H1 (cell line): ENCODE measurements around the gene DYNC1I1. TPM values are rescaled to one million over a fixed set of nuclear protein-coding genes. Genes with fewer than 3 reads are reported as not detected.

Source experiments
- CTCF ChIA-PET: fragments of 300-600 bp; sonication (Branson Sonifier 250); formaldehyde crosslinking; loops from one replicate; lab custom pipeline; 2021; ENCODE audit not compliant: partially characterized antibody; lab: Charles Lee
- POLR2A ChIA-PET: fragments of 300-600 bp; sonication (Branson Sonifier 250); formaldehyde crosslinking; loops from one replicate; lab custom pipeline; 2021; ENCODE audit warnings: inconsistent platforms; ENCODE audit not compliant: partially characterized antibody; lab: Charles Lee
- DNase-seq, 2 experiments: peaks; one replicate each; pipeline versions ENCODE4 v3.0.0 to v3.0.0-alpha.2; 2010 to 2022; ENCODE audit warnings: low spot score in 2 of 2, low read depth in 1 of 2, mixed read lengths in 1 of 2
- FAIRE-seq: peaks from 2 replicates; lab custom pipeline; 2011; peaks lifted over from hg19 to GRCh38; lab: Jason Lieb, UNC
- H2AFZ ChIP-seq: 2 replicates; pipeline ENCODE4 v1.8.1; 2012; ENCODE audit warnings: low read length, inconsistent platforms
- H2AK5ac ChIP-seq: 2 replicates; pipeline ENCODE4 v1.6.1; 2013; ENCODE audit warnings: low read depth, low read length
- H2BK120ac ChIP-seq: replicated peaks from 2 replicates; pipeline ENCODE3; 2013; ENCODE audit warnings: low read depth, low read length, inconsistent platforms
- H2BK12ac ChIP-seq: 2 replicates; pipeline ENCODE4 v1.6.1; 2013; ENCODE audit warnings: low read depth, low read length
- H2BK15ac ChIP-seq: 2 replicates; pipeline ENCODE4 v1.6.1; 2013; ENCODE audit warnings: low read length
- H2BK20ac ChIP-seq: 2 replicates; pipeline ENCODE4 v1.6.1; 2013; ENCODE audit warnings: low read length
- H2BK5ac ChIP-seq: 2 replicates; pipeline ENCODE4 v1.6.1; 2013; ENCODE audit warnings: low read depth, low read length
- H3K14ac ChIP-seq: 2 replicates; pipeline ENCODE4 v1.6.1; 2013; ENCODE audit warnings: inconsistent platforms; ENCODE audit not compliant: insufficient read length
- H3K18ac ChIP-seq: 2 replicates; pipeline ENCODE4 v1.6.1; 2013; ENCODE audit warnings: low read length; ENCODE audit errors: extremely low read depth
- H3K23ac ChIP-seq: 2 replicates; pipeline ENCODE4 v1.6.1; 2013; ENCODE audit warnings: inconsistent platforms; ENCODE audit not compliant: insufficient read length
- H3K23me2 ChIP-seq: 2 replicates; pipeline ENCODE4 v1.6.1; 2013; ENCODE audit warnings: low read depth, low read length
- H3K27ac ChIP-seq: 2 replicates; pipeline ENCODE4 v1.6.1; 2011; ENCODE audit warnings: low read depth, low read length, inconsistent platforms
- H3K27me3 ChIP-seq, 4 experiments: replicated peaks in 1 of 4; 1 replicate in 1 of 4; 2 replicates in 3 of 4; pipeline versions ENCODE4 v1.6.1 to v1.8.1; 2011 to 2013; ENCODE audit warnings: low read length in 3 of 4, mild to moderate bottlenecking in 3 of 4, inconsistent platforms in 2 of 4, mixed read lengths in 2 of 4, moderate library complexity in 1 of 4; ENCODE audit not compliant: control insufficient read depth in 3 of 4, insufficient read depth in 3 of 4; ENCODE audit errors: extremely low read depth in 1 of 4
- H3K36me3 ChIP-seq, 4 experiments: 2 replicates each; pipeline versions ENCODE4 v1.6.1 to v1.8.1; 2011 to 2013; ENCODE audit warnings: mild to moderate bottlenecking in 4 of 4, low read length in 3 of 4, moderate library complexity in 2 of 4, control low read depth in 1 of 4, inconsistent platforms in 1 of 4; ENCODE audit not compliant: insufficient read depth in 4 of 4, control insufficient read depth in 2 of 4
- H3K4ac ChIP-seq: replicated peaks from 2 replicates; pipeline ENCODE3; 2013; ENCODE audit warnings: low read length, low read depth, mixed read lengths, inconsistent platforms; ENCODE audit not compliant: insufficient read length
- H3K4me1 ChIP-seq, 4 experiments: replicated peaks in 1 of 4; 1 replicate in 1 of 4; 2 replicates in 3 of 4; pipeline versions ENCODE4 v1.6.1 to v1.8.1; 2011 to 2013; ENCODE audit warnings: low read length in 3 of 4, inconsistent platforms in 2 of 4, mixed read lengths in 1 of 4; ENCODE audit not compliant: insufficient read depth in 4 of 4, control insufficient read depth in 3 of 4
- H3K4me2 ChIP-seq, 2 experiments: 2 replicates each; pipeline versions ENCODE4 v1.6.1 to v1.8.1; 2011 to 2013; ENCODE audit warnings: low read depth in 2 of 2, low read length in 2 of 2, control low read depth in 1 of 2, inconsistent platforms in 1 of 2, mild to moderate bottlenecking in 1 of 2; ENCODE audit not compliant: insufficient read depth in 1 of 2
- H3K4me3 ChIP-seq, 4 experiments: fragments of 200-600, 300-600 bp in 1 of 4; sonication (generic), shearing (Covaris generic), sonication (Bioruptor Twin) in 1 of 4; 2 replicates each; pipeline versions ENCODE4 v1.5.1 to v1.8.1; 2011 to 2016; ENCODE audit warnings: low read length in 4 of 4, low read depth in 3 of 4, control low read depth in 2 of 4, inconsistent platforms in 2 of 4, mild to moderate bottlenecking in 2 of 4, mixed read lengths in 1 of 4, moderate library complexity in 1 of 4; ENCODE audit not compliant: insufficient read depth in 2 of 4; ENCODE audit errors: extremely low read depth in 1 of 4
- H3K56ac ChIP-seq: replicated peaks from 2 replicates; pipeline ENCODE3; 2013; ENCODE audit warnings: low read depth, mild to moderate bottlenecking, mixed read lengths, low read length, inconsistent platforms; ENCODE audit not compliant: insufficient read length
- H3K79me1 ChIP-seq: 2 replicates; pipeline ENCODE4 v1.6.1; 2013; ENCODE audit warnings: low read depth, low read length, control low read depth
- H3K79me2 ChIP-seq, 2 experiments: 2 replicates each; pipeline versions ENCODE4 v1.6.1 to v1.8.1; 2012 to 2013; ENCODE audit warnings: low read length in 2 of 2, mild to moderate bottlenecking in 2 of 2, inconsistent platforms in 1 of 2; ENCODE audit not compliant: insufficient read depth in 2 of 2, control insufficient read depth in 1 of 2
- H3K9ac ChIP-seq, 4 experiments: replicated peaks in 1 of 4; 1 replicate in 1 of 4; 2 replicates in 3 of 4; pipeline versions ENCODE4 v1.6.1 to v1.8.1; 2011 to 2013; ENCODE audit warnings: low read depth in 3 of 4, low read length in 3 of 4, control low read depth in 2 of 4, mild to moderate bottlenecking in 2 of 4, moderate library complexity in 2 of 4, inconsistent platforms in 1 of 4; ENCODE audit errors: extremely low read depth in 1 of 4
- H3K9me3 ChIP-seq, 2 experiments: 2 replicates each; pipeline versions ENCODE4 v1.6.1 to v1.8.1; 2012 to 2013; ENCODE audit warnings: mild to moderate bottlenecking in 2 of 2, moderate library complexity in 2 of 2, control low read depth in 1 of 2, inconsistent platforms in 1 of 2, low read depth in 1 of 2, low read length in 1 of 2, mixed read lengths in 1 of 2; ENCODE audit not compliant: insufficient read depth in 2 of 2
- H4K20me1 ChIP-seq, 2 experiments: replicated peaks in 1 of 2; 2 replicates each; pipeline versions ENCODE3 to v1.8.1; 2011 to 2013; ENCODE audit warnings: inconsistent platforms in 2 of 2, low read length in 2 of 2, mild to moderate bottlenecking in 1 of 2; ENCODE audit not compliant: insufficient read depth in 2 of 2, control insufficient read depth in 1 of 2
- H4K5ac ChIP-seq: 2 replicates; pipeline ENCODE4 v1.6.1; 2013; ENCODE audit warnings: low read length, low read depth, mixed read lengths, inconsistent platforms; ENCODE audit not compliant: insufficient read length
- H4K8ac ChIP-seq: 2 replicates; pipeline ENCODE4 v1.8.0; 2013; ENCODE audit warnings: mild to moderate bottlenecking, moderate library complexity, low read length, inconsistent platforms; ENCODE audit not compliant: insufficient read depth; ENCODE audit errors: extremely low read depth
- H4K91ac ChIP-seq: replicated peaks from 2 replicates; pipeline ENCODE3; 2013; ENCODE audit warnings: low read length, mixed read lengths, inconsistent platforms; ENCODE audit not compliant: insufficient read length
- ASH2L ChIP-seq: fragments of 200-600, 300-600 bp; sonication (generic); IDR thresholded peaks from one replicate; pipeline ENCODE4 v1.7.1; 2017; ENCODE audit warnings: low read length
- CHD1 ChIP-seq: IDR thresholded peaks from 2 replicates; pipeline ENCODE4 v1.6.1; 2012; ENCODE audit warnings: low read depth, low read length, improper control_type of control experiment
- CHD2 ChIP-seq: IDR thresholded peaks from 2 replicates; pipeline ENCODE4 v1.6.1; 2012; ENCODE audit warnings: low read length, improper control_type of control experiment
- CTBP2 ChIP-seq: IDR thresholded peaks from 2 replicates; pipeline ENCODE4 v1.7.0; 2011; ENCODE audit warnings: borderline replicate concordance, mild to moderate bottlenecking, moderate library complexity, mixed read lengths, low read length; ENCODE audit not compliant: insufficient read depth, insufficient read length
- HDAC2 ChIP-seq, 2 experiments: fragments of 300-600 bp in 1 of 2; sonication (generic) in 1 of 2; IDR thresholded peaks; 2 replicates each; pipeline ENCODE4 v1.6.1; 2011 to 2012; ENCODE audit warnings: low read depth in 2 of 2, low read length in 2 of 2, mild to moderate bottlenecking in 2 of 2, moderate library complexity in 2 of 2, borderline replicate concordance in 1 of 2, inconsistent platforms in 1 of 2
- POU5F1 ChIP-seq: IDR thresholded peaks from 2 replicates; pipeline ENCODE4 v1.6.1; 2011; ENCODE audit warnings: low read depth, mild to moderate bottlenecking, low read length, moderate library complexity
- RAD21 ChIP-seq, 2 experiments: IDR thresholded peaks in 1 of 2; conservative IDR thresholded peaks in 1 of 2; 2 replicates each; pipeline ENCODE4 v1.6.1; 2011; ENCODE audit warnings: low read depth in 2 of 2, low read length in 2 of 2, improper control_type of control experiment in 1 of 2, inconsistent platforms in 1 of 2, mild to moderate bottlenecking in 1 of 2, moderate library complexity in 1 of 2
- RXRA ChIP-seq: IDR thresholded peaks from 2 replicates; pipeline ENCODE4 v1.6.1; 2011; ENCODE audit warnings: low read depth, mild to moderate bottlenecking, low read length, moderate library complexity; ENCODE audit not compliant: insufficient read depth
- ZNF274 ChIP-seq: IDR thresholded peaks from 2 replicates; pipeline ENCODE4 v1.7.0; 2012; ENCODE audit warnings: low read length, borderline replicate concordance; ENCODE audit errors: extremely low read depth
- WGBS, 2 experiments: shearing (Covaris generic) in 1 of 2; methylation state at CpG; one replicate each; pipeline versions ENCODE4 v1.1.6 to v1.1.7; 2013 to 2015; ENCODE audit warnings: low lambda C conversion rate in 2 of 2, mixed read lengths in 2 of 2, inconsistent platforms in 1 of 2, low coverage in 1 of 2, missing lambda C conversion rate in 1 of 2; ENCODE audit not compliant: insufficient replicate concordance in 2 of 2, insufficient coverage in 1 of 2, insufficient read length in 1 of 2; ENCODE audit errors: extremely low coverage in 1 of 2, missing lambda C conversion rate in 1 of 2; 5-methylcytosine and 5-hydroxymethylcytosine counted together
- polyA plus RNA-seq, 7 experiments: library from polyadenylated mRNA; depleted of rRNA in 3 of 7; stranded (reverse) in 5 of 7; unstranded in 2 of 7; fragments of >200 nt in 5 of 7; fragments of 200-250 nt in 2 of 7; gene quantifications; 1 replicate in 5 of 7; 2 replicates in 1 of 7; 4 replicates in 1 of 7; pipeline versions ENCODE4 v1.2.1 to v1.2.3, GENCODE V29; 2011 to 2013; ENCODE audit warnings: missing spikeins in 2 of 7, mixed read lengths in 2 of 7
- total RNA-seq: library from RNA; stranded (reverse); fragmentation: NEBNext Ultra II Directional; extraction: Animal tissue kit (Norgen Biotek cat#: 25700); gene quantifications from 2 replicates; pipeline ENCODE4 v1.2.1, GENCODE V29; 2021

The DYNC1I1 gene
- total and polyA plus RNA-seq, 2 of the 8 experiments (the other 6 are each of a cell fraction or from before 2014, with no cell fraction given), result 0.45 to 0.58 TPM

GRCh38 chr7:95919556-95919955, 147.2 kb downstream of the DYNC1I1 start:
- Histone ChIP-seq H3K79me1 (no peaks in the 10 kb centered on the region), H2BK120ac (no peak overlapping the region), H3K36me3 (no peaks in the 10 kb centered on the region), H2BK12ac (no peak overlapping the region), H4K91ac (no peak overlapping the region), H3K79me2 (no peaks in the 10 kb centered on the region), H4K20me1 (no peaks in the 10 kb centered on the region), H3K18ac (no peak overlapping the region), H3K27me3 (no peaks in the 10 kb centered on the region), H3K9ac (no peak overlapping the region), H2BK20ac (no peak overlapping the region), H4K5ac (no peak overlapping the region), H3K14ac (no peak overlapping the region), H2BK15ac (no peak overlapping the region), H2AK5ac (no peak overlapping the region), H3K9me3 (no peaks in the 10 kb centered on the region), H3K23ac (no peak overlapping the region), H4K8ac (no peak overlapping the region), H2AFZ (no peak overlapping the region), H3K4me3 (no peak overlapping the region), H3K4me1 (no peaks in the 10 kb centered on the region), H2BK5ac (no peak overlapping the region), H3K27ac (no peak overlapping the region), H3K56ac (no peak overlapping the region), H3K4ac (no peak overlapping the region), H3K4me2 (no peak overlapping the region), H3K23me2 (no peaks in the 10 kb centered on the region)
- TF ChIP-seq CHD1 (no peak), POU5F1 (no peak), CTBP2 (no peak), RXRA (no peak), RAD21 (IDR thresholded peaks at IDR 0.05 in 1 of 2, conservative IDR thresholded peaks at IDR 0.05 in 1 of 2; ENCODE audit: low read depth in 2 of 2, low read length in 2 of 2) (no peak), ASH2L (no peak), ZNF274 (no peak), CHD2 (no peak), HDAC2 (IDR thresholded peaks at IDR 0.05; ENCODE audit: borderline replicate concordance in 1 of 2, low read depth in 2 of 2, low read length in 2 of 2) (no peak)
- ChIA-PET POLR2A (no interaction called here), CTCF (interaction anchor here (0.5 to 1.8 kb wide), 9 partner anchors 8 to 1105 kb away, joined by 3 to 6 read pairs (median 3); no protein-coding TSS in a partner anchor)
- DNase-seq, result no peak
- 88% methylated on average over 2 of the region's 2 CpGs; no CpG with 5 or more reads in 1 of the 2 experiments for WGBS, 2 experiments
- FAIRE-seq, result no peak
